Measurements from ENCODE around the gene RBM39. TPM values are rescaled to one million over a fixed set of nuclear protein-coding genes. Genes with fewer than 3 reads are reported as not detected.

The RBM39 gene
- total and polyA plus RNA-seq, 10 of the 15 experiments (the other 5 are each of a cell fraction or from before 2014, with no cell fraction given): 135 to 280 (median 217) TPM

- TF ChIP-seq, protein P1, sequence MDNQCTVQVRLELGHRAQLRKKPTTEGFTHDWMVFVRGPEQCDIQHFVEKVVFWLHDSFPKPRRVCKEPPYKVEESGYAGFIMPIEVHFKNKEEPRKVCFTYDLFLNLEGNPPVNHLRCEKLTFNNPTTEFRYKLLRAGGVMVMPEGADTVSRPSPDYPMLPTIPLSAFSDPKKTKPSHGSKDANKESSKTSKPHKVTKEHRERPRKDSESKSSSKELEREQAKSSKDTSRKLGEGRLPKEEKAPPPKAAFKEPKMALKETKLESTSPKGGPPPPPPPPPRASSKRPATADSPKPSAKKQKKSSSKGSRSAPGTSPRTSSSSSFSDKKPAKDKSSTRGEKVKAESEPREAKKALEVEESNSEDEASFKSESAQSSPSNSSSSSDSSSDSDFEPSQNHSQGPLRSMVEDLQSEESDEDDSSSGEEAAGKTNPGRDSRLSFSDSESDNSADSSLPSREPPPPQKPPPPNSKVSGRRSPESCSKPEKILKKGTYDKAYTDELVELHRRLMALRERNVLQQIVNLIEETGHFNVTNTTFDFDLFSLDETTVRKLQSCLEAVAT (IDR thresholded peaks at IDR 0.05): no peak
- TF ChIP-seq EP300 (IDR thresholded peaks at IDR 0.05; ENCODE audit: borderline replicate concordance in 1 of 2, control insufficient read depth in 1 of 2, low read depth in 2 of 2, low read length in 2 of 2) (no peak), POU2F2 (IDR thresholded peaks at IDR 0.05; ENCODE audit: borderline replicate concordance, low read depth, low read length) (peak; percentile 87), SUPT20H (IDR thresholded peaks at IDR 0.05; ENCODE audit: borderline replicate concordance, control insufficient read depth, low read depth, low read length) (no peak), PAX5 (IDR thresholded peaks at IDR 0.05; ENCODE audit: borderline replicate concordance, low read depth, low read length) (0 out of 2 replicates have a peak, but pooled peaks have one; percentile 7), CBX3 (IDR thresholded peaks at IDR 0.05; ENCODE audit: borderline replicate concordance, low read depth) (no peak), WRNIP1 (IDR thresholded peaks at IDR 0.05; ENCODE audit: borderline replicate concordance, low read depth, low read length) (no peak), HCFC1 (IDR thresholded peaks at IDR 0.05; ENCODE audit: low read length) (peak; percentile 49; the same call in 1 of the 2 replicates), ATF2 (IDR thresholded peaks at IDR 0.05; ENCODE audit: low read length) (no peak), ZNF274 (IDR thresholded peaks at IDR 0.05; ENCODE audit: insufficient read depth, insufficient read length) (no peak), SRF (IDR thresholded peaks at IDR 0.05; ENCODE audit: low read depth in 2 of 2, low read length in 2 of 2) (no peak), BCL11A (IDR thresholded peaks at IDR 0.05; ENCODE audit: low read depth, low read length) (no peak), ESRRA (IDR thresholded peaks at IDR 0.05; ENCODE audit: low read length) (no peak), EGR1 (IDR thresholded peaks at IDR 0.05; ENCODE audit: borderline replicate concordance in 1 of 2, low read depth in 2 of 2, low read length in 2 of 2) (no peak), SREBF1 (IDR thresholded peaks at IDR 0.05; ENCODE audit: low read length) (peak; percentile 54), ZNF207 (IDR thresholded peaks at IDR 0.05; ENCODE audit: borderline replicate concordance) (0 out of 2 replicates have a peak, but pooled peaks have one; percentile 37), CBFB (IDR thresholded peaks at IDR 0.05; ENCODE audit: low read depth) (peak; percentile 71; the same call in 1 of the 2 replicates), JUNB (IDR thresholded peaks at IDR 0.05) (no peak), RELA (IDR thresholded peaks at IDR 0.05; ENCODE audit: borderline replicate concordance, partially characterized antibody) (no peak), DPF2 (IDR thresholded peaks at IDR 0.05) (peak; percentile 68; the same call in 1 of the 2 replicates), EED (IDR thresholded peaks at IDR 0.05; ENCODE audit: low read depth) (no peak), GABPA (IDR thresholded peaks at IDR 0.05; ENCODE audit: low read depth) (no peak)
- TF ChIP-seq, protein P2, sequence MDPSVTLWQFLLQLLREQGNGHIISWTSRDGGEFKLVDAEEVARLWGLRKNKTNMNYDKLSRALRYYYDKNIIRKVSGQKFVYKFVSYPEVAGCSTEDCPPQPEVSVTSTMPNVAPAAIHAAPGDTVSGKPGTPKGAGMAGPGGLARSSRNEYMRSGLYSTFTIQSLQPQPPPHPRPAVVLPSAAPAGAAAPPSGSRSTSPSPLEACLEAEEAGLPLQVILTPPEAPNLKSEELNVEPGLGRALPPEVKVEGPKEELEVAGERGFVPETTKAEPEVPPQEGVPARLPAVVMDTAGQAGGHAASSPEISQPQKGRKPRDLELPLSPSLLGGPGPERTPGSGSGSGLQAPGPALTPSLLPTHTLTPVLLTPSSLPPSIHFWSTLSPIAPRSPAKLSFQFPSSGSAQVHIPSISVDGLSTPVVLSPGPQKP (IDR thresholded peaks at IDR 0.05; ENCODE audit: low read depth, low read length): peak; percentile 64; the same call in 1 of the 2 replicates
These were observed 77.4 kb downstream of the RBM39 start, which contains the start of the genes CPNE1 and RBM12 (continued) for GRCh38 chr20:35664466-35665206.

Measured in GM12878 (cell line).